Ecto neural progenitor cell (in vitro differentiated cells): ENCODE measurements around the gene PLCL1.

Experiments used
- DNase-seq: peaks from one replicate; pipeline ENCODE4 v3.0.0-alpha.2; 2018; ENCODE audit warnings: low spot score

The PLCL1 gene

DNA sequence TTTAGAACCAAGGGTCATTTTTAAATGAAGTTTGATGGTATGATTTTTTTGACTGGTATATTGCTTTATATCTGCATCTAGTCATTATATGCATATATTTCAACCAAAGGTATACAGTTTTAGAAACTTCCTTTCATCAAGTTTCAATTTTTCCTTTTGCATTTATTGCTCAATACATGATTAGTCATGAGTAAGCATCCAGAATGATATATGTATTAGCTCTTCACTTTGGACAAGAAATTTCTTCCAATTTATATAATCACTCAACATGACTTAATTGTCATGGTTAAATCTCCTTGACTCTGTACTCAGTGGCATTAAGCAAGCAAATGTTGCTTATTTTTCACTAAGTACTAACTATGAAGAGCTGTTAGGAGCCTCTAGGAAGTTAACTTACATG, 123.6 kb downstream of the PLCL1 start:
- DNase-seq, result no peak

DNA sequence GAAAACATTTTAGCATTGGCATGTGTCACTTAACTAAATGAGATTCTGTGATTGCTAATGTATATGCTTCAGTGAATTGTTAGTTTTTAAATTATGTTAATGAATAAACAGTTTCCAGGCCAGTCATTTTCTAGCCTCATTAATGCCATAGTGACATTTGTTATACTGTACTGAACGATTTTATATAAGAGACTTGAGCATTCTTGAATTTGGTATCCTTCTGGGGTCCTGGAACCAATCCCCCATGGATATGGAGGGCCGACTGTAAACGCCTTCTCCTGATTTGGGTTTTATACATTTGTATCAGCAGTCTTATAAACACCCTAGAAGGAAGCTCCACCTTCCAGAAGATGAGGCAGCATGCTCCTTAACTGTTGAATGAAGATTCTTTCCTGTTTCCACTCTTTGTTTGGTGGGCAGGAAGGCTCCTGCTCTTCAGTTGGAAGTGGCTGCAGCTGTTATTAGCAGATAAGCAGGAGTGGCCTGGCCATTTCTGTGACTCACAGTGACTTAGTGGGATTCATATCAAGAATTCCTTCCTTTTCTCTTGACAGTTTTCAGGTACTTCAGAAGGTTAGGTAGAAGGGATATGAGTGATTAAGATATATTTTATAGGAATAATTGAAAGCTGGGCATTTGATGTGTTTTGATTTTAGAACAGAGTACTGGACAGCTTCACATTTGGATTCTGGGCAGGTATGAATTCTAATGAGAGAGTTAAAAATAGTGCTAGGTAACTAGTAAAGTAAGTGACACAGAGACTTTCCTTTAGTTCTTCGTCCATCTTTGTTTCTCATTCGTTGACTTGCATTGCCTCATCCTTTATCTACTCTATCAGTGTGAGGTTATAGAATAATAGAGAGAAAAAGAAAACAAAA, 124.9 kb downstream of the PLCL1 start:
- DNase-seq, result no peak

DNA sequence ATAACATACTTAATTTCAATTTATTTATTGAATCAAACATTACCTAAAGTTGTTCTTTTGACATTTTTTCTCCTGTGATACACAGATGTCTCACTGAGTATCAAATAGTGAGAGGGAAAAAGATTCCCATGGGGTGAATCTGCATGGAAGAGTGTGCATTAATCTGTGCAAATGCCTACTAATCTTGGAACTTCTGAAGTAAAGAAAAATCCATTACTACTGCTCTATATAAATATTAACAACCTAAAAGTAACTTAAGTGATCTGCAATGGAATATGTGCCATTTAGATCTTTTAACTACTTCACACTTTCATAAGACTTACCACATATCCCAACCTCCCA, 125.5 kb downstream of the PLCL1 start:
- no peak for DNase-seq

DNA sequence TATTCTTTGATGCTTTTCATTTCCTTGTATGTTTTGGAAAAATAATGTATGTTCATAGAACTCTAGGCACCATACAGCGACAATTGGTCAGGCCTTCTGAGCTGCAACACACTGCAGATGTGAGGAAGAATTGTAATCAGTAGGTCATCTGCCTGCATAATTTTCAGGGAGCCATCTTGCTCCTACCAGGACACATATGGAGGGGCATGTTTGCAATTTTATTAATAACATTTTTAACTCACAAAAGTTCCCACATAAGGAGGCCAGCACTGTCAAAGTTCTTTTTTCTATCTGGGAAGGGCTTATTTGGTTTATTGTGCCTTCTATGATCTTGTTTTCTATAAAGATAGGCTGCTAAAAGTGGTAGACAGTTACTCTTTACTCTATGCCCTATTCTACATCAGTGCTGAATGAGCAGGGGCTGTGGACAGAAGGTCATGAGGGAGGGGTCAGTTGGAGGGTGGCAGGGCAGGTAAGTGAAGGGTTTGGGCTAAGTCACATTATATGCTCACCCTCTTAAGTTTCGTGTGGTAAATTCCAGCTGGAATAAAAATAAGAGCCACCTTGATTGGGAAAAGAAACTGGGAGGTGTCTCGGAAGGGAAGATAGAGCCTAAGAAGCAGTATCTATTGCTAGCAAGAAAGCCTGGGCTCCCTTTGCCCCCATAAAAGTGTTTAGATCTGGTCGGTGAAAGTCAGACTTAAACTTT, 126.3 kb downstream of the PLCL1 start:
- DNase-seq, result no peak

DNA sequence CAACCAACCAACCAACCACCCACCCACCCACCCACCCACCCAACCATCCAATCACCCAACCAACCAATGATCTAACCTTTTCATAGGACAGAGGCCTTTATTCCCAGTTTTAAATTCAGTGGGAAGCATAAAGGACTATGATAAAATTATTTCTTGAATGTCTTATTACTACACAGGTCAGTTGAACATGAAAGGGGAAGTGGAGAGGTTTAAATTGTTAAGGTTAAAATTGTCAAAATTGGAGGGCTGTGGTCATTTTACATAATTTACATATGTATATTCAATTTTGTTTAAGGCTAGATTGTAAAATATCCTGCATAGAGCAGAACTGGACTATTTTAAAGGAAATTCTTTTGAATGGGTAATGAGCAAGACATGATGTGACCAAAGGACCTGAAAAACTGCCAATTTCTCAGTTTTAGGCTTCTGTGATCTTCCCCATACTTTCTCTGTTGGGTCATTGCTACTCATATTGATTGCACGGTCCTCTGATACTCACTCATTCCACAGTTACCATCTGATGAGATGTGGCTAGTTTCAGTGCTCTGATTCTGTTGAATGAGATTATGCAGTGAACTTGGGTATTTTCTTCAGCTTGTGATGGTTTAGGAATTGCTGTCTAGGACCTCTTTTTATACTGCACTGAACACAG, 127.4 kb downstream of the PLCL1 start:
- DNase-seq, result no peak

DNA sequence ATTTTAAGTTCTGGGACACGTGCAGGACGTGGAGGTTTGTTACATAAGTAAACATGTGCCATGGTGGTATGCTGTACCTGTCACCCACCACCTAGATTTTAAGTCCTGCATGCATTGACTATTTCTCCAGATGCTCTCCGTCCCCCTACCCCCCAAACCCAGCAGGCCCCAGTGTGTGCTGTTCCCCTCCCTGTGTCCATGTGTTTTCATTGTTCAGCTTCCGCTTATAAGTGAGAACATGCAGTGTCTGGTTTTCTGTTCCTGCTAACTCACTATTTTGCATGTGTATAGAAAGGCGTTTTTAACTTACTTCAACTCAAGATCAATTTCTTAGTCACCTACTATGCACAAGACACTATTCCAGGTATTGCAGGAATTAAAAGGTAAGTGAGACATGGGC, 128.0 kb downstream of the PLCL1 start:
- no peak for DNase-seq

DNA sequence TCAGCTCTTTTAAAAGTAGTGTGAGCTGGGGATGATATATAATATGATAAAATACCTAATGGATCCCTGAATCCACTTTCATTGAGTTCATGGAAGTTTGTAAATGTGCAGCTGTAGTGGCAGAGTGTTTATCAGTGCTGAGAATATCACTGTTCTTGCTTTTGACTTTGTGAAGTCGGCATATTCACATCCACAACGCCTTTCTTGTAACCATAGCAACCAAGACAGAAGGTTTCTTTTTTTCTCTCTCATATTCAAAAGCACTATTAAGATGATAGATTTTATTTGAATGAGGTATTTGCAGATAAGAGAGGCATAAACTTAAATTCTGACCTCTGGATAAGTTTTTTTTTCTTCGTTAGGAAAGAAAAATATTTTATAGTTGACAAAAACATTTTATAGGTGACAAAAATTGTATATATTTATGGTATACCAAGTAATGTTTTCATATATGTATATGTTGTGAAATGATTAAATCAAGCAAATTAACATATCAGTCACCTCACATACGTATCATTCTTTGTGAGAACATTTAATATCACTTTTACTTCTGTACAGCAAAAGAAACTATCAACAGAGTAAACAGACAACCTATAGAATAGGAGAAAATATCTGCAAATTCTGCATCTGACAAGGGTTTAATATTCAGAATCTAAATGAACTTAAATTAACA, 130.0 kb downstream of the PLCL1 start:
- DNase-seq, result no peak

DNA sequence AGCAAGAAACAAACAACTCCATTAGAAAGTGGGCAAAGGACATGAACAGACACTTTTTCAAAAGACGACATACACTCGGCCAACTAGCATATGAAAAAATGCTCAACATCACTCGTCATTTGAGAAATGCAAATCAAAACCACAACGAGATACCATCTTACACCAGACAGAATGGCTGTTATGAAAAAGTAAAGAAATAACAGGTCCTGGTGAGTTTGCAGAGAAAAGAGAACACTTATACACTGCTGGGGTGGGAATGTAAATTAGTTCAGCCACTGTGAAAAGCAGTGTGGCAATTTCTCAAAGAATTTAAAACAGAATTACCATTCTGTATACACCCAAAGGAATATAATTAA, 130.5 kb downstream of the PLCL1 start:
- no peak for DNase-seq

DNA sequence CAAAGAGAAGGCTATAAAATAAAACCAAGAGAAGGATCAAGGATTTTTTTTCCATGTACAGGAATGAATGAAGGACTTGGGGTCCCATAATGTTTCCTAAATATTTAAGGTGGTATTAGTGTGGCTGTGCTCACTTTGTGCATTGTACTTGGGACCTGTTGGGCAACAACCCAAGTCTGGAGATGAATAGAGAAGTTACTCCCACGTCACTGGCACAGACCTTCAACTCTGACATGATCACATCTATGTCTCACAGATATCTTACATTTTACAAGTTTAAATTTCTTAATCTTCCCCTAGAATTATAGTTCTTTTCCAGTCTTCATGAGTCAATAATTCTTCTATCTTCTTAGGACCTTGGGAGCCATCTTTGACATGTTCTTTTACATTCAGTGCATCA, 133.4 kb downstream of the PLCL1 start:
- DNase-seq, result no peak

DNA sequence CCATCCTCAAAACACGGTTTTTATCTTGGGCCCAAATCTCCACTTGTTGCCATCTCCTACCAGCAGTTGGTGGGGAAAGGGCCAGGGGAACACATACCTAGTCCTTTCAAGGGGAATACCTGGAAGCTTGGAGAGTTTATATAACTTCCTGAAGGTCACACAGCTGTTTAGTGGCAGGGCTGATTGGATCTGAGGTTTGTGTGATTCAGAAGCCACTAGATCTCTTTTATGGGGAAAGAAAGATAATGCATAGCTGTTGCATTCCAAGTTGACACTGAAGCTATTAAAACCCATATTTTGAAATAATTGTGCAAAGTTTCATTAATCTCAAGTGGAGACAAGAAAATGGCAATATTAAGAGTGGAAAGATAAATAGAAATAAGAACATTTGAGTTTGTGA, 134.2 kb downstream of the PLCL1 start:
- DNase-seq, result no peak

DNA sequence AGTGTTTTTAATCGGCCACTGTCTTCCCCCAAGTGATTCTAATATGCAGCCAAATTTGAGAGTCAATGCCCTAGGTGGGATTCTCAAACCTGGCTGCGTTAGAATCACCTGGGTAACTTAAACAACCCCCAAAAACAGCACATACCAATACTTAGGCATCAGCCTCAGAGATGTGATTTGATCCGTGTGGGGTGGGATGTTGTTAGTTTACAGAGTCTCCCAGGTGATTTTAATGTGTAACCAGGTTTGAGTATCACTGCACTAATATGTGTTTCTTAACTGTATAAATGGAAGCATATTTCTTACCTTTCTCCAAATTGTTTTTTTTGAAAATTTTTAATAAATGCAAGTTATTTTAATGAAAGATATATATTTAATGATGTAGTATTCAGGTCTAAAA, 135.4 kb downstream of the PLCL1 start:
- DNase-seq, result no peak

DNA sequence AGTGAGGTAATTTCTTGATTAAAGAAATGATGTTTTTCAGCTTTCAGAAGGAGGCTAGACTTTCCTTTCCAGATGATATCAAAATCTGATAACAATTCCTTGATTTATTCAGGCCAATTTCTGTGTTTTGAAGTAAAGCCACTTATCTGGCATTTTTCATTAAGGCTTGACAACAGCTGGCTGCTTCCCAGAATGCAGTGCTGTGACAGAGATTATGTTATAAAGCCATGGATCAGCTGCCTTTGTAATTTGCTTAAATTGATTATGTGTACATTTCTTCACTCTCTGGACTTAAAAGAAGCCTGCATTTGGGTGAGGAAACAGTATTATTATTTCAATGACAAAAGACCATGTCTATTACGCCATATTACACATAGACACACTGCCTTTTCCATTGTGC, 136.0 kb downstream of the PLCL1 start:
- no peak for DNase-seq

DNA sequence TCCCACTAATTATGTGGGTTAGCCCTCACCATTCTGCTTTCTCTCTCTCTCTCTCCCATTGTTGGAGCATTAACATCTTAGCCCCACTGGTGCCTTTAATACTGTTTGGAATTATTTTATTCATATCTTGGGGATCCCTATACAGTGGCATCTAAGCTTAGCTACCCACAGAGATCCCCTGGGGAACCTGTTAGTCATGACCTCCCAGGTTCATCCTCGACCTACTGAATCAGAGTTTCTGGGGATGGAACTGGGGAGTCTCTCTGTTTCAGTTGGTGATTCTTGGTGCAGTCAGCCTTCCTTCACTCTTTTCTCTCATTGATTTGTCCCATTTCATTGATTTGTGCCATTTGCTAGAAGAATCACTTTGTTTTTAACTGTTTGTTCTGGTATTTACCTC, 137.3 kb downstream of the PLCL1 start:
- DNase-seq, result no peak

DNA sequence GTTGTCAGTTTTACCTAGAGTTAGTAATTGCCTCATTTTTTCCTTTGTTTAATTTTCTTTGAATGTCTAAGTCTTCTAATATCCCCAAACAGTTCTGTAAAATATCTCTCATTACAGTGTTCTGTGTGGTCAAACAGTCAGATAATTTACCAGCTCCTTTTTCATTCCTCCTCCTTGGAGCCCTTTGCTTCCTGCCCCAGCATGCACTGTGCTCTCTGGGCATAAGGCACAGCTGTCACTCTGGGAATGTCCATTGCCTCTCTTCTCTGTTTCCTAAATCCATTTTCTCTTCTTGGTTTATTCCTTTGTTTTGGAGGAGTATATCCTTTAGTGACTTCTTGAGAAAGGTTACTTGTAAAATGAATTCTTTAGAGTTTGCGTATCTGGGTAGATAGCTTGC, 139.3 kb downstream of the PLCL1 start:
- DNase-seq, result no peak

DNA sequence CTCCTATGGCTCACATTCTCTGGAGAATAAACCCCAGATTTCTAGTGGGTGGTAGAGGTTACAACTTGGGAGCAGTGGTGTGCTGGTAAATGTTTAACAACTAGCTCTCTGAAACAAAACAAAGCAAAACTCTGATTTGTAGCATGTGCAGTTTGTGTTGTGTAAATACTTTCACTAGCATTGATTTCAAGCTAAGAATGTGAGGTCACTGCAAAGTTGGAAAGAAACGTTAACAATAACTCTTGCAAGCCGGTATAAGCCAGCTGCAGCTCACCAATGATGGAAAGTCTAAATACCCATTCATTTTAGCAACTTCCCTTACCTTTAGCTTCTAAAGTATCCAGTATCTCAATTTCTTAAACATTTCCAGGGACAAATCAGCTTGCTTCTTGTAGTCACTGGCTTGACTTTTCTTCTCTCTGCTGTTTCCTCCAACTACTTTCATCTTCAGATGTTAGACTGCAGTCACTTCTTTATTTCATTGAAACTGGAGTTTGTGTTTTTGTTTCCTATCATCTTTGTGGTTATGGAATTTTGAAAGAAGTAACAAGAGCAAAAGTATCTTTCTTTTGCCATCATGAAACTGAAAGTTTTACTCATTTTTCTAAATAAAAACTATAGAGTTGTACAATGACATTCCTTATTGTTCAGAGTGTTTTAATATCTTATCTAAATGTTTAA, 140.2 kb downstream of the PLCL1 start:
- no peak for DNase-seq

DNA sequence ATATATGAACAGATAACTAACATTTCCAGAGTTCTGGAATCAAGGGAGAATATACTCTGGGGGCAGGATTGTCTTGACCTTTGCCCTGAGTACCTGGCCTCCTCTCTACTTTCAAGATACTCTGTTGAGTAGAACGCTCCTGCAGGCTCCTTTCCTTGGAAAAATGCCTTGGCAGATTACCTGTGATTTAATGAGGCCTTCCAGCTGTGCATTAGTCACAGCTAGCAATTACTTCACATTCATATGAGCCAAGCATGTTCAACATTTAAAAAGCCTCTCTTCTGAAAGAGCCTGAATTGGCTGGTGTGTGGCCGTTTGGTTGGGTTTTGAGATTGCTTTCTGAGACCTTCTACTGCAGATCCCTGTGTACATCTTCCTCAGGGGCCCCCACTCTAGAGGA, 142.2 kb downstream of the PLCL1 start:
- no peak for DNase-seq

DNA sequence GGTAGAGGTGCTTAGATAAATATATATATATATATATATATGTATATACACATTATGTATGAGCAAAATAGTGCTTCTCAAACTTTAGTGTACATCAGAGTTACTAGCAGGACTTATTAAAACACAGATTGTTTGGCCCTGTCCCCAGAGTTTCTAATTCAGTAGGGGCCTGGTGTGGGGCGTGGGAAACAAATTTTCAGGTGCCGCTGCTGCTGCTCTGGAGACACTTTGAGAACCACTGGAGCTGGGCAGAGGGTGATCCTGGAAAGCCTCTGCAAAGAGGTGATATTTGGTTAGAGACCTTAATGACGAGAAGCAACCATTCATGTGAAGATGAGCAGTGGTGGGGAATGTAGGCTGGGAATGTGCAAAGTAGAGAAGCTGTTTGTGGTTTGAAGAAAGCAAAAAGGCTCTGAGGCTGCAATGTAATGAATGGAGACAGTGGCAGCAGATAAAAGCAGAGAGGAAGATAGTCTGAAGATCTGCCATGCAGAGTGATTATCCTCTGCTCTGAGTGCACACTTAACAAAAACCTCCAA, 142.9 kb downstream of the PLCL1 start:
- DNase-seq, result no peak

DNA sequence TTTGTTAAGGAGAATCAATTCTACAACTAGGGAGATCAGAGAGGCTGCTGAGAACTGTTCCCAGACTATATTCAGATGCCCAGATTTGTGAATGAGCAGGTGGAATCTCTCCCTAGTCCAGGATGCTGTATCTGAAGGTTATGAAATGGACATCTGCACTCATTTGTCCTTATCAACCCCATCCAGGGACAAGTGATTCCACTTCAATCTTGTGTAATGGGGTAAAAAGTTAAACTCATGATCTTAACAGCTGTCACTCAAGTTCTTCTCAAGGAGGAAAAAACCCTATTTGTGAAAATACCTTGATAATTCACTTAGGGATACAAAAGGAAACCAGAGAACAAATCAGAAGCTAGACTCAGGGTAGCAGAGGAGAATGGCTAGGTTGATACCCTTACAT, 144.8 kb downstream of the PLCL1 start:
- DNase-seq, result no peak

DNA sequence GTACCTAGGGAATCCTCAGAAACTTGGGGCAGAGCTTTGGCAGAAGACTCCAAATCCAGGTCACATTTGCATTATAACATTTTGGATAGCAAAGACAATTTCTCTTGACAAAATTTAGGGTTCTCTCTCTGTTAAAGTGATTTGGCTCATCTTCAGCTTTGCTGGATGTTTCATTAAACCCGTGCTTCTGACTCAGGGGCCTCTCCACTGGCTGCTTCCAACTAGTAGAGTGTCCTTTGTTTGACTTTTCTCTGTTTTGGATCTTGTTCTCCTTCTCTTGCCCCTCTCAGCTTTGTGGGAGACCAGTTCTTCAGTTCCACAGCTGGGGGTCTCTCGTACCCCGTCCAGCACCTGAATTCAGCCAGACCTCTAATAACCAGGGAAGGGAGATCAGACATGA, 145.6 kb downstream of the PLCL1 start:
- DNase-seq, result no peak

DNA sequence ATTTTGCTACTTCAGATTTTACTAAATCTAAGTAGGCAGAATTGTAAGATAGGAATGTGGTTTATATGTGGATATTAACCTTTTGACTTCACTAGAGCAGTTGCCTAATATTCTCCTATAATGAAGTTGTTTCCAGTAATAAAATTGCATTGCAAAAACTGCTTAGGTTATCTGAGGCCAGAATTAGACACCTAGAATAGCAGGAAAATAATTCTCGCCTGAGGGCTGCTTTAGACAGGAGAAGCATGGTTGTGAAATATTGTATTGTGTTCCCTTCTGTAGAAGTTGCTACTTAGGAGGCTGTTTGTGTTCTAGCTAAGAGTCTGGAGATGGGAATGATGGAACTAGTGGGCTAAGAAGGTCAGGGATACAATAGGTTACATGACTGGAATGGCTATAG, 146.3 kb downstream of the PLCL1 start:
- DNase-seq, result no peak

DNA sequence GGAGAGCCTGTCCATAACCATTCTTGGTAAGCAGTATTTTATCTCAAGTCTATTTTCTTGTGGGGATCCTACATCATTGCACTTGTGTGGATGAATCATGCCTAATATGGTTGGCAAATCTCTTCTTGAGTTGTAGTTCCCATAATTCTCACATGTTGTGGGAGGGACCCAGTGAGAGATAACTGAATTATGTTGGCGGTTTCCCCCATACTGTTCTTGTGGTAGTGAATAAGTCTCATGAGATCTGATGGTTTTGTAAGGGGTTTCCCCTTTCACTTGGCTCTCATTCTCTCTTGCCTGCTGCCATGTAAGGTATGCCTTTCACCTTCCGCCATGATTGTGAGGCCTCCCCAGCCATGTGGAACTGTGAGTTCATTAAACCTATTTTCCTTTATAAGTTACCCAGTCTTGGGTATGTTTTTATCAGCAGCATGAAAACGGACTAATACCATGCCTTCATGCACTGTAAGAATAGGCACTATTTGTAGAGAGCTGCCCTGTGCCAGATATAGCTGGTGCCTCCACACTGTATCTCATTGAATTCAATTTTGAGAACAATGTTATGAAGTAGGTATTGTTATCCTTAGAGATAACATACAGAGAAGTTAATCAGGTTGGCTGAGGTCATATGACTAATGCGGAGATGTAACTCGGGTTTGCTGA, 148.3 kb downstream of the PLCL1 start:
- DNase-seq, result no peak
